ENCODE results near the gene STXBP6. TPM values are rescaled to one million over a fixed set of nuclear protein-coding genes. Genes with fewer than 3 reads are reported as not detected.

The STXBP6 gene
- total and polyA plus RNA-seq, 10 of the 15 experiments (the other 5 are each of a cell fraction or from before 2014, with no cell fraction given): 1.2 to 47.3 (median 1.9) TPM

GRCh38 chr14:24990050-24990449 lies 59.9 kb downstream of the STXBP6 start:
- no peak overlapping the region for H3K9ac ChIP-seq (ENCODE audit: control insufficient read depth, insufficient read depth, low read length)
- ATAC-seq (no peak), DNase-seq (ENCODE audit: low read depth, low spot score) (no peak), FAIRE-seq (no peak)
- intact Hi-C loops (cut with micrococcal nuclease; ENCODE audit: unreplicated experiment): loop anchor here (5.0 kb wide), 1 partner anchor 183 kb away; no protein-coding TSS in a partner anchor
- ChIA-PET RAD21 (ENCODE audit: unreplicated experiment) (interaction anchor here (1.0 to 1.1 kb wide), 2 partner anchors 8 to 36 kb away, joined by 3 read pairs; no protein-coding TSS in a partner anchor), POLR2A (interaction anchor here (0.6 to 0.9 kb wide), 3 partner anchors 42 to 95 kb away, joined by 3 to 6 read pairs (median 4); no protein-coding TSS in a partner anchor), CTCF (interaction anchor here (1.4 to 6.8 kb wide), 2 partner anchors 79 to 183 kb away, joined by 4 to 79 read pairs; no protein-coding TSS in a partner anchor), SMC1A (ENCODE audit: uncharacterized antibody, unreplicated experiment) (interaction anchor here (0.8 to 5.4 kb wide), 8 partner anchors 10 to 278 kb away, joined by 3 to 55 read pairs (median 3); no protein-coding TSS in a partner anchor)
- no peaks in the 10 kb centered on the region for H4K20me1 ChIP-seq (ENCODE audit: control insufficient read depth, insufficient read depth)
- no peaks in the 10 kb centered on the region for H3K79me2 ChIP-seq (ENCODE audit: control insufficient read depth, insufficient read depth, low read length)
- no peaks in the 10 kb centered on the region; a peak in 1 of 4 replicates for H3K36me3 ChIP-seq (ENCODE audit: control insufficient read depth in 2 of 2, insufficient read depth in 2 of 2, low read length in 1 of 2)
- H3K4me2 ChIP-seq (ENCODE audit: control insufficient read depth, insufficient read depth): no peak overlapping the region
- no peak overlapping the region for H2AFZ ChIP-seq (ENCODE audit: control insufficient read depth, low read depth, low read length)
- no TSS peak for BruUV-seq (replicated peaks)
- no peak overlapping the region for H3K27ac ChIP-seq (ENCODE audit: control insufficient read depth, insufficient read depth)
- no peak overlapping the region for H3K4me3 ChIP-seq
- no peaks in the 10 kb centered on the region; the same call in 1 of the 2 replicates for H3K4me1 ChIP-seq (ENCODE audit: control insufficient read depth, insufficient read depth, low read length)
- no peaks in the 10 kb centered on the region for H3K9me3 ChIP-seq (replicated peaks; ENCODE audit: control insufficient read depth, insufficient read depth, low read length)
- 63% methylated on average over 8 of the region's 8 CpGs for WGBS (ENCODE audit: insufficient coverage, insufficient replicate concordance, low lambda C conversion rate, missing lambda C conversion rate)
- no peaks in the 10 kb centered on the region for H3K27me3 ChIP-seq (replicated peaks in 1 of 2; ENCODE audit: control insufficient read depth in 2 of 2, insufficient read depth in 2 of 2, low read length in 1 of 2)
- TF ChIP-seq IRF4 (IDR thresholded peaks at IDR 0.05; ENCODE audit: low read depth, low read length): no peak
- in situ Hi-C loops (cut with MboI): no loop called here

GRCh38 chr14:24988760-24989159 lies 61.2 kb downstream of the STXBP6 start:
- under 1% methylated on average over 5 of the region's 5 CpGs for WGBS (ENCODE audit: insufficient coverage, insufficient replicate concordance, low lambda C conversion rate, missing lambda C conversion rate)
- H3K9me3 ChIP-seq (replicated peaks; ENCODE audit: control insufficient read depth, insufficient read depth, low read length): no peaks in the 10 kb centered on the region
- no peaks in the 10 kb centered on the region for H3K27me3 ChIP-seq (replicated peaks in 1 of 2; ENCODE audit: control insufficient read depth in 2 of 2, insufficient read depth in 2 of 2, low read length in 1 of 2)
- no peak overlapping the region for H2AFZ ChIP-seq (ENCODE audit: control insufficient read depth, low read depth, low read length)
- CTCF ChIA-PET: no interaction called here
- no TSS peak for BruUV-seq (replicated peaks)
- RAD21 ChIA-PET (ENCODE audit: unreplicated experiment): no interaction called here
- SMC1A ChIA-PET (ENCODE audit: uncharacterized antibody, unreplicated experiment): interaction anchor here (1.2 to 20.7 kb wide), 5 partner anchors 9 to 30 kb away, joined by 3 to 390 read pairs (median 6); no protein-coding TSS in a partner anchor
- no peak for ATAC-seq
- DNase-seq (ENCODE audit: low read depth, low spot score): no peak
- H3K4me3 ChIP-seq: no peak overlapping the region
- no peaks in the 10 kb centered on the region; a peak in 1 of 4 replicates for H3K36me3 ChIP-seq (ENCODE audit: control insufficient read depth in 2 of 2, insufficient read depth in 2 of 2, low read length in 1 of 2)
- no peaks in the 10 kb centered on the region for H4K20me1 ChIP-seq (ENCODE audit: control insufficient read depth, insufficient read depth)
- intact Hi-C loops (cut with micrococcal nuclease; ENCODE audit: unreplicated experiment): no loop called here
- H3K9ac ChIP-seq (ENCODE audit: control insufficient read depth, insufficient read depth, low read length): no peak overlapping the region
- H3K27ac ChIP-seq (ENCODE audit: control insufficient read depth, insufficient read depth): no peak overlapping the region
- in situ Hi-C loops (cut with MboI): no loop called here
- no peaks in the 10 kb centered on the region for H3K79me2 ChIP-seq (ENCODE audit: control insufficient read depth, insufficient read depth, low read length)
- no peak overlapping the region for H3K4me2 ChIP-seq (ENCODE audit: control insufficient read depth, insufficient read depth)
- FAIRE-seq: no peak
- H3K4me1 ChIP-seq (ENCODE audit: control insufficient read depth, insufficient read depth, low read length): no peaks in the 10 kb centered on the region; the same call in 1 of the 2 replicates
- POLR2A ChIA-PET: no interaction called here
- no peak for TF ChIP-seq EP300 (IDR thresholded peaks at IDR 0.05; ENCODE audit: borderline replicate concordance in 1 of 2, control insufficient read depth in 1 of 2, low read depth in 2 of 2, low read length in 2 of 2)
- TF ChIP-seq USF1 (IDR thresholded peaks at IDR 0.05; ENCODE audit: borderline replicate concordance, extremely low read length, insufficient read depth, low read depth, low read length): no peak
- no peak for TF ChIP-seq ZBTB33 (IDR thresholded peaks at IDR 0.05)
- TF ChIP-seq POLR2AphosphoS2 (IDR thresholded peaks at IDR 0.05; ENCODE audit: low read depth, low read length): no peak
- TF ChIP-seq SMC3 (IDR thresholded peaks at IDR 0.05; ENCODE audit: borderline replicate concordance, low read length): no peak
- TF ChIP-seq MYC (IDR thresholded peaks at IDR 0.05; ENCODE audit: insufficient read depth, insufficient read length, insufficient replicate concordance, low read length, severe bottlenecking): no peak
- TF ChIP-seq IRF3 (IDR thresholded peaks at IDR 0.05): no peak
- TF ChIP-seq BCL11A (IDR thresholded peaks at IDR 0.05; ENCODE audit: low read depth, low read length): no peak
- TF ChIP-seq HSF1 (IDR thresholded peaks at IDR 0.05; ENCODE audit: low read depth, low read length): no peak
